Measurements from ENCODE around the gene FZR1.

The FZR1 gene

DNA sequence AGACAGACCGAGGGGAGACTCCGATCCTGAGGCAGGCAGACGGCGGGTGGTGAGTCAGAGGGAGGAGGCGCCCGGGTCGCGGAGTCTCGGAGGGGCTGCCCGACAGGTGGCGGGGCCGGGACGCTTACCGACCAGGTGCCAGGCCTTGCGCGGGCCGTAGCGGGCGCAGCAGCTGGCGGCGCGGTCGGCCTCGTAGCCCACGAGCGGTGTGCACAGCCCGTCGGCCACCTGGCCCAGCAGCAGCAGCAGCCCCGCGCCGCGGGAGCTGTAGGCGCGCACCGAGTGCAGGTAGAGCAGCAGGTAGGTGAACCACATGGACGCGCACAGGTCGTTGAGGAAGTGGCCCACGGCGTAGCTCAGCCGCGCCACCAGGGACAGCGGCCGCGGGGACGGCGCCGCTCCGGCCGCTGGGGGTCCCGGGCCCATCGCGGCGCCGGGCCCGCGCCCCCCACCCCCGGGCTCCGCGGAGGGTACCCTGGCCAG lies 50.9 kb downstream of the FZR1 start:
- H4K8ac ChIP-seq (ENCODE audit: low read length): no peak overlapping the region
- no peak overlapping the region for H2BK5ac ChIP-seq (ENCODE audit: low read depth, low read length, poor library complexity, severe bottlenecking)
- peaks cover 42% of the 10 kb centered on the region for H3K4me1 ChIP-seq (ENCODE audit: control insufficient read depth, insufficient read depth, low read depth, low read length)
- H3K23ac ChIP-seq (ENCODE audit: low read length in 2 of 2): peak overlapping the region; percentile 81
- H2AK5ac ChIP-seq (ENCODE audit: low read length, severe bottlenecking): no peak overlapping the region
- H3K36me3 ChIP-seq (ENCODE audit: control insufficient read depth in 1 of 2, insufficient read depth in 2 of 2, low read depth in 1 of 2, low read length in 2 of 2): peaks cover 0 to 5% of the 10 kb centered on the region in 2 experiments
- H3K27ac ChIP-seq (ENCODE audit: low read length, poor library complexity, severe bottlenecking): no peak overlapping the region
- H2AFZ ChIP-seq (ENCODE audit: low read depth, low read length): peak overlapping the region; percentile 76
- peak overlapping the region; percentile 93 to 100 for H3K4me3 ChIP-seq (ENCODE audit: insufficient read depth in 1 of 2, low read depth in 1 of 2, low read length in 2 of 2)
- 3% methylated on average over 13 of the region's 60 CpGs for WGBS
- H4K91ac ChIP-seq (ENCODE audit: low read length): peak overlapping the region; percentile 80
- peak overlapping the region; percentile 45 to 91 for H3K18ac ChIP-seq (ENCODE audit: low read depth in 1 of 2, low read length in 2 of 2)
- peaks cover 3% of the 10 kb centered on the region for H3K79me1 ChIP-seq (replicated peaks; ENCODE audit: low read length, poor library complexity, severe bottlenecking)
- H3K9me3 ChIP-seq (ENCODE audit: control insufficient read depth, low read length): no peaks in the 10 kb centered on the region
- H3K9ac ChIP-seq (ENCODE audit: low read length): peak overlapping the region; percentile 89
- H3K4me2 ChIP-seq (ENCODE audit: low read length, poor library complexity, severe bottlenecking): peak overlapping the region; percentile 98
- H3K14ac ChIP-seq (ENCODE audit: low read length in 2 of 2): peak overlapping the region in 1 of 2 experiments; percentile 100
- H2BK120ac ChIP-seq (ENCODE audit: low read depth, low read length): peak overlapping the region; percentile 61
- DNase-seq: peak; percentile 68
- no peak overlapping the region for H2BK15ac ChIP-seq (ENCODE audit: low read depth, poor library complexity, severe bottlenecking)
- H2BK12ac ChIP-seq (ENCODE audit: low read length in 2 of 2): no peak overlapping the region
- H3K27me3 ChIP-seq (ENCODE audit: control insufficient read depth in 1 of 2, insufficient read depth in 1 of 2, low read length in 2 of 2): no peaks in the 10 kb centered on the region
- peak overlapping the region; percentile 81 to 82 for H3K4ac ChIP-seq (ENCODE audit: low read depth in 1 of 2, low read length in 2 of 2)

DNA sequence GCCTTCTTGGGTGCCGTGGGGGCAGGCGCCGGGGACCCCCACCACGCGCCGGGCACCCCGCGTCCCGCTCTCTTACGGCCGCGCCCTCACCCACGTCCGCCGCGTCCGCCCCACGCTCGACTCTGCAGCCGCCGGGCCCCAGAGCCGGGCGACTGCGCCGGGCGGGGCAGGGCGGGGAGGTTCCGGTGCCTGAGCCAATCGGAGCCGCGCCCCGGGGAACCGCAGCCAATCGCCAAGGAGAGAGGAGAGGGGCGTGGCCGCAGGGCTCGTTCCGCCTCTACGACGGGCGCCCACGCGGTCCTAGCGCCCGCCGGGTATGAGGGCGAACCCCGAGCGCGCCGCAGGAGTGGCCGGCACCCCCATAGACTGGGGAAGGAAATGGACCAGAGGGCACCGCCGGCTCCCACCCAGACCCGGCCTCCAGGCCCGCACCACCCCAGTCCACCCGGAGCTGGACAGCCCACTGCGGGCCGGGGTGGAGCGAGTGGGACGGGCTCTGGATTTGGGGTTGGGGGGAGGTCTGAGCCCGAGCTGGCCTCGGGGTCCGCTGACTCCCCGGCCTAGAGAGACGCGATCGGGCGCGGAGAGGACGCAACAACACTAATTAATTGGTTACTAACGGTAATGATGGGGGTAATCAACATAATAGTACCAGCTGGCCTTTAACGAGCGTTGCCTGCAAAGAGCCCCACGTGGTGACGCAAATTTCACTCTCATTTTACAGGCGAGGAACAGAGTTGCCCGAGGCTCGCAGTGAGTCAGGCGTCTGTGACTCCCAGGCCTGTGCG lies 51.5 kb downstream of the FZR1 start, which contains the start of gene MFSD12:
MFSD12 (minus strand) TSS at position 126 of the 788 bp plus-strand sequence. CDS start 183 bp downstream, outside the sequence.
- H3K14ac ChIP-seq (ENCODE audit: low read length in 2 of 2): peak within 1 kb of the TSS in 1 of 2 experiments; percentile 100
- H3K9me3 ChIP-seq (ENCODE audit: control insufficient read depth, low read length): no peaks in the 10 kb centered on the region
- peak within 1 kb of the TSS; percentile 98 for H3K4me2 ChIP-seq (ENCODE audit: low read length, poor library complexity, severe bottlenecking)
- H3K27ac ChIP-seq (ENCODE audit: low read length, poor library complexity, severe bottlenecking): peak within 1 kb of the TSS; percentile 53
- under 1% methylated on average over 50 of the region's 81 CpGs for WGBS
- no peak within 1 kb of the TSS for H2AK5ac ChIP-seq (ENCODE audit: low read length, severe bottlenecking)
- peak within 1 kb of the TSS; percentile 61 for H2BK120ac ChIP-seq (ENCODE audit: low read depth, low read length)
- peaks cover 45% of the 10 kb centered on the region for H3K4me1 ChIP-seq (ENCODE audit: control insufficient read depth, insufficient read depth, low read depth, low read length)
- H4K91ac ChIP-seq (ENCODE audit: low read length): peak within 1 kb of the TSS; percentile 80
- H3K23ac ChIP-seq (ENCODE audit: low read length in 2 of 2): peak within 1 kb of the TSS; percentile 81
- H3K9ac ChIP-seq (ENCODE audit: low read length): peak within 1 kb of the TSS; percentile 89
- H3K79me1 ChIP-seq (replicated peaks; ENCODE audit: low read length, poor library complexity, severe bottlenecking): peaks cover 3% of the 10 kb centered on the region
- H3K4me3 ChIP-seq (ENCODE audit: insufficient read depth in 1 of 2, low read depth in 1 of 2, low read length in 2 of 2): peak within 1 kb of the TSS; percentile 93 to 100
- peak within 1 kb of the TSS; percentile 94 for H4K8ac ChIP-seq (ENCODE audit: low read length)
- DNase-seq: peak; percentile 97
- H2BK12ac ChIP-seq (ENCODE audit: low read length in 2 of 2): peak within 1 kb of the TSS; percentile 80 to 93
- H3K18ac ChIP-seq (ENCODE audit: low read depth in 1 of 2, low read length in 2 of 2): peak within 1 kb of the TSS; percentile 80 to 91
- peak within 1 kb of the TSS; percentile 96 for H2BK15ac ChIP-seq (ENCODE audit: low read depth, poor library complexity, severe bottlenecking)
- peaks cover 0 to 5% of the 10 kb centered on the region in 2 experiments for H3K36me3 ChIP-seq (ENCODE audit: control insufficient read depth in 1 of 2, insufficient read depth in 2 of 2, low read depth in 1 of 2, low read length in 2 of 2)
- peak within 1 kb of the TSS; percentile 84 for H2AFZ ChIP-seq (ENCODE audit: low read depth, low read length)
- H3K4ac ChIP-seq (ENCODE audit: low read depth in 1 of 2, low read length in 2 of 2): peak within 1 kb of the TSS; percentile 81 to 82
- peak within 1 kb of the TSS; percentile 35 for H2BK5ac ChIP-seq (ENCODE audit: low read depth, low read length, poor library complexity, severe bottlenecking)
- no peaks in the 10 kb centered on the region for H3K27me3 ChIP-seq (ENCODE audit: control insufficient read depth in 1 of 2, insufficient read depth in 1 of 2, low read length in 2 of 2)

DNA sequence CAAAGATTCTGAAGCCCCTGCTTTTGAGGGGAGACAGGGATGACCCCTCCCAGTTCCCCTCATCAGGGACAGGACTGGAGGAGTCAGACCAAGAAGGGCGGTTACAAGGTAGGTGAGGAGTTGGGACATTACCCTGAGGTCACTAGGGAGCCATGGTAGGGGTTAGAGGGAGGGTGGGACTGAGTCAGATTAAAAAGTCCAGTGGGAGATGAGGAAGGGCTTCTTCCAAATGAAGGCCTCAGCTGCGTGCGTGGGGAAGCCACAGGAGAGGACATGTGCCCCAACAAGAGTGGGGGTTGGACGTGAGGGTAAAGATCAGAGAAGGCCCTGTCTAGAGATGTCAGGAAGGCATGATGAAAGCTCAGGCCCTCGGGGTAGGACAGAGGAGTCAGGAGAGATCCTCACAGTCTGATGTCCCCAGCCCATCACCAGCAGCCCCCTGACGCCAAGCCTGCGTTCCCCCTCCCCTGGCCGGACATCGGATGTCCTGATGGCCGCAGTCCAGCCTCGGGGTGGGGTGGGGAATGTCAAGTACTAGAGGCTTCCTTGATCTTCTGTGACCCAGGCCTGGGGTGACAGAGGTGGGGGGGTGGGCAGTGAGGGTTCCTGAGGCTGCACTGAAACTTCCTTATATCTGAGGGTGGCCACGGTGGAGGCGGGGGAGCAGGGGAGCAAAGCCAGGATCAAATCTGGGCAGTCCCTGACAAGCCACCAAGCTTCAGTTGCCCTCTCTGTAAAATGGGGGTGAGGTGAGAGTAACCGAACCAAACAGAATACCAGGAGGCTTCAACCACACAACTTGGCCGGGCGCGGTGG lies 57.8 kb downstream of the FZR1 start:
- H3K23ac ChIP-seq (ENCODE audit: low read length in 2 of 2): no peak overlapping the region
- peaks cover 1% of the 10 kb centered on the region for H3K79me1 ChIP-seq (replicated peaks; ENCODE audit: low read length, poor library complexity, severe bottlenecking)
- peaks cover 24% of the 10 kb centered on the region for H3K4me1 ChIP-seq (ENCODE audit: control insufficient read depth, insufficient read depth, low read depth, low read length)
- peak overlapping the region; percentile 91 for H2AK5ac ChIP-seq (ENCODE audit: low read length, severe bottlenecking)
- peak overlapping the region; percentile 95 to 97 for H2BK12ac ChIP-seq (ENCODE audit: low read length in 2 of 2)
- H3K36me3 ChIP-seq (ENCODE audit: control insufficient read depth in 1 of 2, insufficient read depth in 2 of 2, low read depth in 1 of 2, low read length in 2 of 2): no peaks in the 10 kb centered on the region
- H3K9me3 ChIP-seq (ENCODE audit: control insufficient read depth, low read length): no peaks in the 10 kb centered on the region
- peak overlapping the region in 1 of 2 experiments; percentile 38 for H3K14ac ChIP-seq (ENCODE audit: low read length in 2 of 2)
- no peaks in the 10 kb centered on the region for H3K27me3 ChIP-seq (ENCODE audit: control insufficient read depth in 1 of 2, insufficient read depth in 1 of 2, low read length in 2 of 2)
- no peak overlapping the region for H2AFZ ChIP-seq (ENCODE audit: low read depth, low read length)
- H2BK5ac ChIP-seq (ENCODE audit: low read depth, low read length, poor library complexity, severe bottlenecking): no peak overlapping the region
- peak overlapping the region; percentile 33 for H2BK15ac ChIP-seq (ENCODE audit: low read depth, poor library complexity, severe bottlenecking)
- 93% methylated on average over 15 of the region's 17 CpGs for WGBS
- H3K27ac ChIP-seq (ENCODE audit: low read length, poor library complexity, severe bottlenecking): no peak overlapping the region
- no peak overlapping the region for H3K9ac ChIP-seq (ENCODE audit: low read length)
- peak overlapping the region; percentile 82 for H4K91ac ChIP-seq (ENCODE audit: low read length)
- peak overlapping the region; percentile 35 for H2BK120ac ChIP-seq (ENCODE audit: low read depth, low read length)
- peak overlapping the region in 1 of 2 experiments; percentile 14 for H3K18ac ChIP-seq (ENCODE audit: low read depth in 1 of 2, low read length in 2 of 2)
- H3K4ac ChIP-seq (ENCODE audit: low read depth in 1 of 2, low read length in 2 of 2): peak overlapping the region; percentile 13 to 60
- DNase-seq: no peak
- H3K4me2 ChIP-seq (ENCODE audit: low read length, poor library complexity, severe bottlenecking): no peak overlapping the region
- H3K4me3 ChIP-seq (ENCODE audit: insufficient read depth in 1 of 2, low read depth in 1 of 2, low read length in 2 of 2): no peak overlapping the region
- H4K8ac ChIP-seq (ENCODE audit: low read length): peak overlapping the region; percentile 19
